ENCODE results near the gene TTC7B.

The TTC7B gene

GRCh38 chr14:90717916-90718315 lies 98.3 kb downstream of the TTC7B start:
- Histone ChIP-seq H3K9me3 (replicated peaks in 1 of 2; ENCODE audit: control insufficient read depth in 2 of 2, insufficient read depth in 1 of 2, low read depth in 1 of 2, low read length in 2 of 2) (no peaks in the 10 kb centered on the region), H2BK12ac (ENCODE audit: low read length) (no peak overlapping the region), H3K4me3 (ENCODE audit: low read length in 2 of 2) (no peak overlapping the region), H2BK120ac (ENCODE audit: low read depth, low read length) (no peak overlapping the region), H3K4me1 (ENCODE audit: control insufficient read depth in 2 of 2, insufficient read depth in 1 of 2, low read depth in 1 of 2, low read length in 2 of 2) (peaks cover 0 to 1% of the 10 kb centered on the region in 2 donors), H2BK5ac (ENCODE audit: low read length) (no peak overlapping the region), H3K9ac (ENCODE audit: low read depth, low read length, poor library complexity) (no peak overlapping the region), H3K18ac (ENCODE audit: low read length) (no peak overlapping the region), H3K36me3 (replicated peaks in 1 of 2; ENCODE audit: control insufficient read depth in 2 of 2, insufficient read depth in 2 of 2, low read length in 2 of 2) (no peaks in the 10 kb centered on the region), H3K23ac (ENCODE audit: low read depth, low read length, poor library complexity) (no peak overlapping the region), H2AFZ (ENCODE audit: low read length) (no peak overlapping the region), H3K14ac (ENCODE audit: low read length) (no peak overlapping the region), H4K91ac (ENCODE audit: low read depth, low read length, poor library complexity) (no peak overlapping the region), H2AK5ac (ENCODE audit: low read depth, low read length) (no peak overlapping the region), H4K8ac (ENCODE audit: low read depth, low read length) (no peak overlapping the region), H3K27ac (replicated peaks; ENCODE audit: low read length) (no peak overlapping the region), H3K4ac (ENCODE audit: low read length) (no peak overlapping the region), H3K27me3 (ENCODE audit: control insufficient read depth in 3 of 3, insufficient read depth in 3 of 3, low read depth in 1 of 3, low read length in 3 of 3) (no peaks in the 10 kb centered on the region), H3K4me2 (ENCODE audit: insufficient read depth, low read length, poor library complexity, severe bottlenecking) (no peak overlapping the region), H2BK15ac (ENCODE audit: low read length) (no peak overlapping the region), H3K79me1 (ENCODE audit: low read depth, low read length) (no peaks in the 10 kb centered on the region)
- no CpG with 5 or more reads among the region's 3 CpGs for WGBS, 2 donors (ENCODE audit: extremely low coverage in 2 of 2, insufficient read length in 2 of 2, insufficient replicate concordance in 1 of 2)
- DNase-seq (ENCODE audit: low spot score): no peak

- Histone ChIP-seq H3K4me1 (ENCODE audit: control insufficient read depth in 2 of 2, insufficient read depth in 1 of 2, low read depth in 1 of 2, low read length in 2 of 2) (peaks cover 0 to 1% of the 10 kb centered on the region in 2 donors), H2BK12ac (ENCODE audit: low read length) (no peak overlapping the region), H4K8ac (ENCODE audit: low read depth, low read length) (no peak overlapping the region), H2BK15ac (ENCODE audit: low read length) (no peak overlapping the region), H3K79me1 (ENCODE audit: low read depth, low read length) (no peaks in the 10 kb centered on the region), H3K4me2 (ENCODE audit: insufficient read depth, low read length, poor library complexity, severe bottlenecking) (no peak overlapping the region), H2AK5ac (ENCODE audit: low read depth, low read length) (no peak overlapping the region), H3K14ac (ENCODE audit: low read length) (no peak overlapping the region), H2BK5ac (ENCODE audit: low read length) (no peak overlapping the region), H3K23ac (ENCODE audit: low read depth, low read length, poor library complexity) (no peak overlapping the region), H4K91ac (ENCODE audit: low read depth, low read length, poor library complexity) (no peak overlapping the region), H3K4ac (ENCODE audit: low read length) (no peak overlapping the region), H3K18ac (ENCODE audit: low read length) (no peak overlapping the region), H3K4me3 (ENCODE audit: low read length in 2 of 2) (no peak overlapping the region), H2BK120ac (ENCODE audit: low read depth, low read length) (no peak overlapping the region), H3K27ac (replicated peaks; ENCODE audit: low read length) (no peak overlapping the region), H3K36me3 (replicated peaks in 1 of 2; ENCODE audit: control insufficient read depth in 2 of 2, insufficient read depth in 2 of 2, low read length in 2 of 2) (no peaks in the 10 kb centered on the region), H3K9me3 (replicated peaks in 1 of 2; ENCODE audit: control insufficient read depth in 2 of 2, insufficient read depth in 1 of 2, low read depth in 1 of 2, low read length in 2 of 2) (no peaks in the 10 kb centered on the region), H2AFZ (ENCODE audit: low read length) (no peak overlapping the region), H3K9ac (ENCODE audit: low read depth, low read length, poor library complexity) (no peak overlapping the region), H3K27me3 (ENCODE audit: control insufficient read depth in 3 of 3, insufficient read depth in 3 of 3, low read depth in 1 of 3, low read length in 3 of 3) (no peaks in the 10 kb centered on the region)
- DNase-seq (ENCODE audit: low spot score): no peak
- no CpG with 5 or more reads among the region's 4 CpGs for WGBS, 2 donors (ENCODE audit: extremely low coverage in 2 of 2, insufficient read length in 2 of 2, insufficient replicate concordance in 1 of 2)
Observed at GRCh38 chr14:90715993-90716392, 100.2 kb downstream of the TTC7B start.

DNA sequence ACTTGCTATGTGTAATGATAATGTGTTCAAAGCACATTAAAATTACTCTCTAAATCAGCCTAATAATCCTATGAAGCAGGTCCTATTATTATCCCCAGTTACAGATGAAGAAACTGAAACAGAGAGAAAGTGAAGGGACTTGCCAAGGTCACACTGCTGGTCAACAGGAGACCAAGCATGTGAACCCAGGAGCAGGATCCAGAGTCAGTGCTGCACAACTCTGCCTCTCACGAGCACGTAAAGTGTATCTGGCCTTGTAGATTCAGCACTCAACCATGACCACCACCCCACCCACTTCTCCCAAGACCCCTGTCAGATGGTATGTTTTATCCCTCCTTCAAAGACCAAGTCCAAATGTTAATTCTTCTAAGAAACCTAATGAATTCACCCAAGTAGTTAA lies 100.7 kb downstream of the TTC7B start:
- Histone ChIP-seq H3K36me3 (replicated peaks in 1 of 2; ENCODE audit: control insufficient read depth in 2 of 2, insufficient read depth in 2 of 2, low read length in 2 of 2) (no peaks in the 10 kb centered on the region), H4K8ac (ENCODE audit: low read depth, low read length) (no peak overlapping the region), H3K4me3 (ENCODE audit: low read length in 2 of 2) (no peak overlapping the region), H2BK15ac (ENCODE audit: low read length) (no peak overlapping the region), H3K4me2 (ENCODE audit: insufficient read depth, low read length, poor library complexity, severe bottlenecking) (no peak overlapping the region), H3K23ac (ENCODE audit: low read depth, low read length, poor library complexity) (no peak overlapping the region), H2AFZ (ENCODE audit: low read length) (no peak overlapping the region), H2BK120ac (ENCODE audit: low read depth, low read length) (no peak overlapping the region), H2BK5ac (ENCODE audit: low read length) (no peak overlapping the region), H3K4ac (ENCODE audit: low read length) (no peak overlapping the region), H2AK5ac (ENCODE audit: low read depth, low read length) (no peak overlapping the region), H3K27ac (replicated peaks; ENCODE audit: low read length) (no peak overlapping the region), H3K9ac (ENCODE audit: low read depth, low read length, poor library complexity) (no peak overlapping the region), H3K79me1 (ENCODE audit: low read depth, low read length) (no peaks in the 10 kb centered on the region), H3K4me1 (ENCODE audit: control insufficient read depth in 2 of 2, insufficient read depth in 1 of 2, low read depth in 1 of 2, low read length in 2 of 2) (peaks cover 0 to 1% of the 10 kb centered on the region in 2 donors), H3K27me3 (ENCODE audit: control insufficient read depth in 3 of 3, insufficient read depth in 3 of 3, low read depth in 1 of 3, low read length in 3 of 3) (no peaks in the 10 kb centered on the region), H3K9me3 (replicated peaks in 1 of 2; ENCODE audit: control insufficient read depth in 2 of 2, insufficient read depth in 1 of 2, low read depth in 1 of 2, low read length in 2 of 2) (no peaks in the 10 kb centered on the region), H2BK12ac (ENCODE audit: low read length) (no peak overlapping the region), H4K91ac (ENCODE audit: low read depth, low read length, poor library complexity) (no peak overlapping the region), H3K18ac (ENCODE audit: low read length) (no peak overlapping the region), H3K14ac (ENCODE audit: low read length) (no peak overlapping the region)
- no CpG with 5 or more reads among the region's 2 CpGs for WGBS, 2 donors (ENCODE audit: extremely low coverage in 2 of 2, insufficient read length in 2 of 2, insufficient replicate concordance in 1 of 2)
- no peak for DNase-seq (ENCODE audit: low spot score)

- H3K79me1 ChIP-seq (ENCODE audit: low read depth, low read length): no peaks in the 10 kb centered on the region
Observed at GRCh38 chr14:90714811-90715210, 101.4 kb downstream of the TTC7B start.

More at GRCh38 chr14:90714811-90715210, 101.4 kb downstream of the TTC7B start:
- no peak overlapping the region for H3K4me3 ChIP-seq (ENCODE audit: low read length in 2 of 2)
- no peak overlapping the region for H3K18ac ChIP-seq (ENCODE audit: low read length)
- no peak overlapping the region for H3K27ac ChIP-seq (replicated peaks; ENCODE audit: low read length)
- H4K91ac ChIP-seq (ENCODE audit: low read depth, low read length, poor library complexity): no peak overlapping the region
- no peak overlapping the region for H3K23ac ChIP-seq (ENCODE audit: low read depth, low read length, poor library complexity)
- no peaks in the 10 kb centered on the region for H3K36me3 ChIP-seq (replicated peaks in 1 of 2; ENCODE audit: control insufficient read depth in 2 of 2, insufficient read depth in 2 of 2, low read length in 2 of 2)
- H2AFZ ChIP-seq (ENCODE audit: low read length): no peak overlapping the region
- H3K9ac ChIP-seq (ENCODE audit: low read depth, low read length, poor library complexity): no peak overlapping the region
- H2AK5ac ChIP-seq (ENCODE audit: low read depth, low read length): no peak overlapping the region
- H3K27me3 ChIP-seq (ENCODE audit: control insufficient read depth in 3 of 3, insufficient read depth in 3 of 3, low read depth in 1 of 3, low read length in 3 of 3): no peaks in the 10 kb centered on the region
- no peak overlapping the region for H4K8ac ChIP-seq (ENCODE audit: low read depth, low read length)
- H3K14ac ChIP-seq (ENCODE audit: low read length): no peak overlapping the region
- H2BK5ac ChIP-seq (ENCODE audit: low read length): no peak overlapping the region
- no peaks in the 10 kb centered on the region for H3K9me3 ChIP-seq (replicated peaks in 1 of 2; ENCODE audit: control insufficient read depth in 2 of 2, insufficient read depth in 1 of 2, low read depth in 1 of 2, low read length in 2 of 2)
- H3K4ac ChIP-seq (ENCODE audit: low read length): no peak overlapping the region
- H3K4me2 ChIP-seq (ENCODE audit: insufficient read depth, low read length, poor library complexity, severe bottlenecking): no peak overlapping the region
- no CpG with 5 or more reads among the region's 1 CpG for WGBS, 2 donors (ENCODE audit: extremely low coverage in 2 of 2, insufficient read length in 2 of 2, insufficient replicate concordance in 1 of 2)
- no peak overlapping the region for H2BK120ac ChIP-seq (ENCODE audit: low read depth, low read length)
- no peak overlapping the region for H2BK15ac ChIP-seq (ENCODE audit: low read length)
- H3K4me1 ChIP-seq (ENCODE audit: control insufficient read depth in 2 of 2, insufficient read depth in 1 of 2, low read depth in 1 of 2, low read length in 2 of 2): no peaks in the 10 kb centered on the region
- no peak for DNase-seq (ENCODE audit: low spot score)
- no peak overlapping the region for H2BK12ac ChIP-seq (ENCODE audit: low read length)
